ENCODE data around the gene BMP6. TPM values are rescaled to one million over a fixed set of nuclear protein-coding genes. Genes with fewer than 3 reads are reported as not detected.

The BMP6 gene
- total RNA-seq, 2 experiments from 2014 or later, result not detected

DNA sequence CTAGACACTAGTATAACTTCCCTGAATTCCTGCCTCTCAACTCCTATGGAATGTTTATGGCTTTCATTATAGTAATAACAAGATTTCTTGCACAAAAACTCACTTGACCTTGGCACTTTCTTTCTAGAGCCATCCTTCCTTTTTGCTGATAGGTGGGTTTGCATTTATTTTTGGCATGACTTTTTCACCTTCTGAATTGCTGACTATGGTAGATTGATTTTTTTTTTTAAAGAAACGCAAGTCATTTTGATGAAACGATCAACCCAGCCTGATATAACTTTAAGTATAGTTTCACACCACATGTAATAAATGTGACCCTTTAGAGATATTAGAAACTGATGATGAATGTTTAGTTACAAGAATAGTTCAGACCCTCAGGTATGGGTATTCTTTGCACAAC is 61.8 kb downstream of the BMP6 start:
- ChIA-PET POLR2A (no interaction called here), CTCF (no interaction called here)
- intact Hi-C loops (cut with DNase I, micrococcal nuclease), result no loop called here
- no peaks in the 10 kb centered on the region for H3K4me1 Mint-ChIP-seq (ENCODE audit: low read depth)
- H3K36me3 Mint-ChIP-seq (ENCODE audit: low read depth), result no peaks in the 10 kb centered on the region
- ATAC-seq (ENCODE audit: poor library complexity) (no peak), DNase-seq (no peak)
- H3K27me3 ChIP-seq (ENCODE audit: control insufficient read depth in 1 of 2, insufficient read depth in 2 of 2, low read length in 2 of 2), result no peaks in the 10 kb centered on the region
- no peaks in the 10 kb centered on the region for H3K36me3 ChIP-seq (ENCODE audit: insufficient read depth, low read length)
- H3K27ac ChIP-seq (ENCODE audit: low read depth in 1 of 2, low read length in 2 of 2), result no peak overlapping the region
- no peak overlapping the region for H3K4me3 ChIP-seq (ENCODE audit: low read length)
- no peaks in the 10 kb centered on the region for H3K4me1 ChIP-seq (ENCODE audit: insufficient read depth, low read length)
- no peak overlapping the region for H3K4me3 Mint-ChIP-seq
- H3K9me3 ChIP-seq (ENCODE audit: control insufficient read depth in 1 of 2, insufficient read depth in 1 of 2, low read length in 2 of 2), result no peaks in the 10 kb centered on the region
- H3K9me3 Mint-ChIP-seq, result no peaks in the 10 kb centered on the region
- TF ChIP-seq, protein P1, sequence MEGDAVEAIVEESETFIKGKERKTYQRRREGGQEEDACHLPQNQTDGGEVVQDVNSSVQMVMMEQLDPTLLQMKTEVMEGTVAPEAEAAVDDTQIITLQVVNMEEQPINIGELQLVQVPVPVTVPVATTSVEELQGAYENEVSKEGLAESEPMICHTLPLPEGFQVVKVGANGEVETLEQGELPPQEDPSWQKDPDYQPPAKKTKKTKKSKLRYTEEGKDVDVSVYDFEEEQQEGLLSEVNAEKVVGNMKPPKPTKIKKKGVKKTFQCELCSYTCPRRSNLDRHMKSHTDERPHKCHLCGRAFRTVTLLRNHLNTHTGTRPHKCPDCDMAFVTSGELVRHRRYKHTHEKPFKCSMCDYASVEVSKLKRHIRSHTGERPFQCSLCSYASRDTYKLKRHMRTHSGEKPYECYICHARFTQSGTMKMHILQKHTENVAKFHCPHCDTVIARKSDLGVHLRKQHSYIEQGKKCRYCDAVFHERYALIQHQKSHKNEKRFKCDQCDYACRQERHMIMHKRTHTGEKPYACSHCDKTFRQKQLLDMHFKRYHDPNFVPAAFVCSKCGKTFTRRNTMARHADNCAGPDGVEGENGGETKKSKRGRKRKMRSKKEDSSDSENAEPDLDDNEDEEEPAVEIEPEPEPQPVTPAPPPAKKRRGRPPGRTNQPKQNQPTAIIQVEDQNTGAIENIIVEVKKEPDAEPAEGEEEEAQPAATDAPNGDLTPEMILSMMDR (IDR thresholded peaks at IDR 0.05), result no peak
- H3K27me3 Mint-ChIP-seq, result peaks cover 55% of the 10 kb centered on the region
- H3K27ac Mint-ChIP-seq, result no peak overlapping the region

DNA sequence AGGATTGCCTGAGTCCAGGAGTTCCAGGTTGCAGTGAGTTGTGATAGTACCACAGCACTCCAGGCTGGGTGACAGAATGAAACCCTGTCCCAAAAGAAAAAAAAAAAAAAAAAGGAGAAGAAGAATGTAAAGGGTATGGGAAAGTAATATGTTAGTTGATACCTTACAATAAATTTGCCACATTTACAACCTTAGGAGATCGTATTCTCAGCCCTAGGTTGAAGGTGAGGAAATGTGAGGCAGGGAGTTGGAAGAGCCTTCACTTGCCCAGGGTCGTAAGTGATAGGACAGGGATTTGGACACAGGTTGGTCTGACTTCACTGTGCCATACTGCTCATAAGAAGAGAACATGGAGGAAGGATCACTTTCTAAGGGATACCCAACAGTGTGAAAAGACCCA is 68.6 kb downstream of the BMP6 start:
- Histone ChIP-seq H3K36me3 (ENCODE audit: insufficient read depth, low read length) (no peaks in the 10 kb centered on the region), H3K9me3 (ENCODE audit: control insufficient read depth in 1 of 2, insufficient read depth in 1 of 2, low read length in 2 of 2) (no peaks in the 10 kb centered on the region), H3K4me3 (ENCODE audit: low read length) (no peak overlapping the region), H3K27ac (ENCODE audit: low read depth in 1 of 2, low read length in 2 of 2) (no peak overlapping the region), H3K4me1 (ENCODE audit: insufficient read depth, low read length) (no peaks in the 10 kb centered on the region), H3K27me3 (ENCODE audit: control insufficient read depth in 1 of 2, insufficient read depth in 2 of 2, low read length in 2 of 2) (no peaks in the 10 kb centered on the region)
- DNase-seq (no peak), ATAC-seq (ENCODE audit: poor library complexity) (no peak)
- intact Hi-C loops (cut with DNase I, micrococcal nuclease), result no loop called here
- ChIA-PET CTCF (interaction anchor here (0.7 kb wide), 1 partner anchor 21 kb away, joined by 4 read pairs; no protein-coding TSS in a partner anchor), POLR2A (no interaction called here)
- H3K36me3 Mint-ChIP-seq (ENCODE audit: low read depth), result no peaks in the 10 kb centered on the region
- TF ChIP-seq, protein P1 (IDR thresholded peaks at IDR 0.05), result no peak
- no peaks in the 10 kb centered on the region for H3K9me3 Mint-ChIP-seq
- H3K4me3 Mint-ChIP-seq, result no peak overlapping the region
- H3K27ac Mint-ChIP-seq, result no peak overlapping the region
- no peaks in the 10 kb centered on the region for H3K4me1 Mint-ChIP-seq (ENCODE audit: low read depth)
- H3K27me3 Mint-ChIP-seq, result peaks cover 50% of the 10 kb centered on the region

DNA sequence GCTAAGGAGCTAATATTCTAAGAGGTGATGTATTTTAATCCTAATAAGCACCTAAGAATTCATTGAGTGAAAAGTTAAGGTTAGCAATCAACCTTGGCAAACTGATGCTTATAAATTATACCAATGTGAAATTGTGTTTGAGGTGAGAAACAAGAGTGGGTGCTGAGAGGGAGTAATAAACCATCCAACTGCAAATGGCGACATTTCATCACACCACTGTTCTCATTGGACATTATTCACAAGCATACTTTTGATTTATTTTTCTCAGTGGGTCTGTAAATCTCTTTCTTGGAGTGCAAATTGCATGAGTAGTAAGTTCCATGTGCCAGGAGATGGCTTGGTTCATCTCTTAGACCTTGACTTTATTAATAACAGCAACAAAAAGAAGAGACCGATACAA is 71.5 kb downstream of the BMP6 start:
- Mint-ChIP-seq H3K27me3 (peaks cover 31% of the 10 kb centered on the region), H3K27ac (no peak overlapping the region), H3K9me3 (no peaks in the 10 kb centered on the region), H3K4me3 (no peak overlapping the region), H3K4me1 (ENCODE audit: low read depth) (no peaks in the 10 kb centered on the region), H3K36me3 (ENCODE audit: low read depth) (no peaks in the 10 kb centered on the region)
- Histone ChIP-seq H3K4me1 (ENCODE audit: insufficient read depth, low read length) (no peaks in the 10 kb centered on the region), H3K4me3 (ENCODE audit: low read length) (no peak overlapping the region), H3K27ac (ENCODE audit: low read depth in 1 of 2, low read length in 2 of 2) (no peak overlapping the region), H3K9me3 (ENCODE audit: control insufficient read depth in 1 of 2, insufficient read depth in 1 of 2, low read length in 2 of 2) (no peaks in the 10 kb centered on the region), H3K36me3 (ENCODE audit: insufficient read depth, low read length) (no peaks in the 10 kb centered on the region), H3K27me3 (ENCODE audit: control insufficient read depth in 1 of 2, insufficient read depth in 2 of 2, low read length in 2 of 2) (no peaks in the 10 kb centered on the region)
- intact Hi-C loops (cut with DNase I, micrococcal nuclease), result no loop called here
- no peak for ATAC-seq (ENCODE audit: poor library complexity)
- ChIA-PET POLR2A (no interaction called here), CTCF (no interaction called here)
- TF ChIP-seq, protein P1 (IDR thresholded peaks at IDR 0.05), result no peak
- no peak for DNase-seq

Measured in CD4-positive, alpha-beta T cell (primary cell).